GM21529 (cell line): Measurements from ENCODE around the gene BTC.
"Not testable (repeated sequence)": the region's sequence is repeated elsewhere in the genome, so short reads cannot be mapped to it uniquely, and the experiment has no call there.

Source experiments
- ATAC-seq: cut with Tn5 transposase; IDR thresholded peaks from one replicate; pipeline ENCODE4 v1.9.1; 2021; ENCODE audit not compliant: unreplicated experiment

The BTC gene

GRCh38 chr4:74758551-74759145 is 35.7 kb downstream of the BTC start:
- no peak for ATAC-seq

GRCh38 chr4:74757136-74757535 is 37.2 kb downstream of the BTC start:
- ATAC-seq: no peak

GRCh38 chr4:74755486-74755885 is 38.8 kb downstream of the BTC start:
- ATAC-seq: no peak

GRCh38 chr4:74754218-74754617 is 40.1 kb downstream of the BTC start:
- no peak for ATAC-seq

- no peak for ATAC-seq
These were observed 41.5 kb downstream of the BTC start for GRCh38 chr4:74752798-74753197.

- no peak for ATAC-seq
These were observed 42.5 kb downstream of the BTC start for GRCh38 chr4:74751856-74752255.

GRCh38 chr4:74751247-74751646 is 43.1 kb downstream of the BTC start:
- no peak for ATAC-seq

- ATAC-seq: no peak
These were observed 52.1 kb downstream of the BTC start for GRCh38 chr4:74742185-74742584.

- no peak for ATAC-seq
These were observed 55.7 kb downstream of the BTC start for GRCh38 chr4:74738464-74739143.

GRCh38 chr4:74734995-74735394 is 59.3 kb downstream of the BTC start:
- no peak for ATAC-seq

GRCh38 chr4:74733756-74734155 is 60.6 kb downstream of the BTC start:
- no peak for ATAC-seq

- ATAC-seq: no peak
These were observed 69.3 kb downstream of the BTC start for GRCh38 chr4:74724979-74725378.

- no peak for ATAC-seq
These were observed 77.9 kb downstream of the BTC start for GRCh38 chr4:74716436-74716765.

- peak; percentile 77 for ATAC-seq
These were observed 78.5 kb downstream of the BTC start for GRCh38 chr4:74715706-74716435.

- ATAC-seq: no peak
These were observed 79.7 kb downstream of the BTC start for GRCh38 chr4:74714611-74715130.

GRCh38 chr4:74708135-74708534 is 86.2 kb downstream of the BTC start:
- not testable (repeated sequence) for ATAC-seq
